Activated CD8-positive, alpha-beta memory T cell treated with anti-CD3 and anti-CD28 coated beads, Interleukin-2, amount 50 U/mL, for 1 hour (primary cell): ENCODE measurements around the gene CMSS1.

ENCODE experiments used
- DNase-seq: peaks from one replicate; pipeline ENCODE4 v3.0.0-alpha.2; 2020; ENCODE audit errors: extremely low read depth

Gene CMSS1

GRCh38 chr3:99817437-99818240, at the start of gene CMSS1:
CMSS1 (plus strand) TSS chr3:99817862.
- peak; percentile 91 for DNase-seq

DNA sequence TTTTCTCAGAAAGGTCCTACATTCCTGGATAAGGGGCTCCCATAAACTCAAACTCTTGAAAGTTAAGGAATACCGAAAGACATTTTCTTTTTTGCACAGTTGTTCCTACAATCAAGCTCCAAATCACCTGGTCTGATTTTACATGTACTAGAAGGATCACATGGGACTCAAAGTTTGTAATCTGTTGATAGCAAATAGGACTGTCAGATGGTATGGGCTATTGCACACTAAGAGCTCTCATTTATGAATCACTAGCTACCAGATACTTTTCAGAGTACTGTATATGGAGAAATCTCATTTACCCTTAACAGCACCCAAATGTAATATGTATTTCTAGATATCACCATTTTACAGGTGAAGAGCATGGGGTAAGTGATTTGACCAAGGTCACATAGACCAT, 49.5 kb upstream of the CMSS1 start:
- DNase-seq: no peak

GRCh38 chr3:99768808-99769501, 48.7 kb upstream of the CMSS1 start:
- no peak for DNase-seq

DNA sequence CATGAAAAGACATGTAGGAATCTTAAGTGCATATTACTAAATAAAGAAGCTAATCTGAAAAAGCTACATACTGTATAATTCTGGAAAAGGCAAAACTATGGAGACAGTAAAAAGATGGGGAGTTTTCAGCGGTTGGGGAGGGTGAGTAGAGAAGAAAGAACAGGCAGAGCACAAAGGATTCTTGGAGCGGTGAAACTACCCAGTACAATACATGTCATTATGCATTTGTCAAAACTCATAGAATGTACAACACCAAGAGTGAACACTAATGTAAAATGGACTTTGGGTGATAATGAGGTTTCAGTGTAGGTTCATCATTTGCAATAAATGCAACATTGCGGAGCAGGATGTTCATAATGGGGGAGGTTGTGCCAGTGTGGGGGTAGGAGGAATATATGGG, 45.5 kb upstream of the CMSS1 start:
- no peak for DNase-seq

GRCh38 chr3:99772671-99773070, 45.0 kb upstream of the CMSS1 start:
- no peak for DNase-seq

GRCh38 chr3:99774467-99774866, 43.2 kb upstream of the CMSS1 start:
- no peak for DNase-seq

DNA sequence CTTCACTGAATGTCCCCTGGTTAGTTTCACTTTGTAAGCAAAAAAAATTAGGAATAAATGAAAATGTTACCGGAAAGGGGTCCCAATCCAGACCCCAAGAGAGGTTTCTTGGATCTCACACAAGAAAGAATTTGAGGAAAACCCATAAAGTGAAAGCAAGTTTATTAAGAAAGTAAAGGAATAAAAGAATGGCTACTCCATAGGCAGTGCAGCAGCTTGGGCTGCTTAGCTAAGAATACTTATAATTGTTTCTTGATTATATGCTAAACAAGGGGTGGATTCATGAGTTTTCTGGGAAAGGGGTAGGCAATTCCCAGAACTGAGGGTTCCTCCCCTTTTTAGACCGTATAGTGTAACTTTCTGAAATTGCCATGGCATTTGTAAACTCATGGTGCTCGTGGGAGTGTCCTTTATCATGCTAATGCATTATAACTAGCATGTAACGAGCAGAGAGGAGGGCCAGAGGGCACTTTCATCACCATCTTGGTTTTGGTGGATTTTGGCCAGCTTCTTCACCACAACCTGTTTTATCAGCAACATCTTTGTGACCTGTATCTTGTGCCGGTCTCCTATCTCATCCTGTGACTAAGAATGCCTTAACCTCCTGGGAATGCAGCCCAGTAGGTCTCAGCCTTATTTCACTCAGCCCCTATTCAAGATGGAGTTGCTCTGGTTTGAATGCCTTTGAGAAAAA, 41.0 kb upstream of the CMSS1 start:
- DNase-seq: no peak

GRCh38 chr3:99777210-99777549, 40.5 kb upstream of the CMSS1 start:
- DNase-seq: no peak

DNA sequence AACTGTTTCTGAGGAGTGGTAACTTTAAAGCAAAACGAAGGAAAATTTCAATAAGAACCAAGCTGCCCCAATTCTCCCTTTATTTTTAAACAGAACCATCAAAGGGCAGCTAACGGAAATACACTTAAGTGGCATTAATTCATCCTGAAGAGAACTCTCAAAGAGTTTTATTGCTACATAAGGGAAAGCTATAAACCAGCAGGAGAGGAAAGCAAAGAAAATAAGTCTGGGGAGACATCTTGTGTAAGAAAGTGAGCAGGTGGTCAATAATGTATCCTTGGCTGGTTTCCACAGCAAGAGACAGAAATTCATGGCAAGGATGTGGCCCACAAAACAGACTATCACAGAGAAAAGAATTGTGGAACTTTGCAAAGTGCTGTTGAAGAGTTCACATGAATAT, 40.0 kb upstream of the CMSS1 start:
- DNase-seq: no peak

DNA sequence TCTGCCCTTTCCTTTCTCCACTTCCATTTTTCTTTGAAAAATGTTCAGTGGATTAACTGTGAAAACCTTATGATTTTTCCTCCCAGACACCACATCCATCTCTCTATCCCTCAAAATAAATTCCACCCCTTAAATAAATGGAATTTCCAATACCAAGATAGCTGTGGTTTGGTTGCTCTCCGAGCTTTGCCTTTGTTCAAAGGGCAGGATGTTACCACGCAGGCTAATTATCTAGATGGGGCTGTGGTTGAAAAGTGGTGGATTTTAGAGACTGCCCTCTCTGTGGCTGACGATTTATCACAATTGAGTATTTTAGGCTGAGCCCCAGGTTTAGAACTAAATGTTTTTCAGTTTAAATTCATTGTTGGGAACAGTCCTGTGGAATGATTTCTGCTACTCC, 36.9 kb upstream of the CMSS1 start:
- no peak for DNase-seq

DNA sequence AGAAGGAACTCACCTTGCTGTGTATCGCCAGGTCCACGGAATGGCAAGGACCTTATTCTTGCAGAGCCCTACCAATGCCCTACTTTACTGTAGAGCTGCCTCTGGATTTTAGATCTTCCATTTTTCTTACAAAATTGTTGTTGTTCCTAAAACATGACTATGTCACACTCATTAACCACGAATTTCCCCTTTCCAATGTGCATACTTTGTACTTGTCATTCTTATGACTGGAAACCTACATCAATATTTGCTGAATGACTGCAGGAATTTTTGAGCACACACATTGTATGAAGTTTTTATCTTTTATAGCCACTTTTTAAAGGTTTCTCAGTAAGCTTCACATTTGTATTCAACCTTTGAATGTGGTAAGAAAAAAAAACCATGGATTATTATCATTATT, 35.9 kb upstream of the CMSS1 start:
- no peak for DNase-seq

DNA sequence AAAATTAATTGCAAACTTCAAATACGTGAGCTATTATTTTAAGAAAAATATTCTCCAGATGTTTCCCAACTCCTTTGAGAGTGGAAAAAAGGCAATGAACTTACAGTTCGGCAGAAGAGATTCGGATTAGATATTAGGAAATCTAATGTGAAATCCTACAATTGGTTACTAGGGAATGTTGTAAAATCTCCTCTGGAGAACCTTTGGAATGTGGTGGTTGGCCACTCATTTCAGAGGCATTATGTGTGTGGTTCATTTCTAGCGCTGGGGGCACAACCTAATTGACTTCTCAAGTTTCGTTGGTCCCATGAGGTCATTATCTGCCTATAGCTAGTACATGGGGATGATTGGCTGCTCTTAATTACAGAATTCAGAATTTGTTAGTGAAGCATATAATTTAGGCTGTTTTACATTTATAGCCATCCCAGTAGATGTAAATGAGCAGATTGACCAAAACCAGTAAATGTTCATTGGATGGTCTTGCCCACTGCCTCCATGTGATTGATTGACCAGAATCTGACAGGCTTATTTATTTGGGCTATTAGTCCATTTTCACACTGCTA, 34.6 kb upstream of the CMSS1 start:
- no peak for DNase-seq

DNA sequence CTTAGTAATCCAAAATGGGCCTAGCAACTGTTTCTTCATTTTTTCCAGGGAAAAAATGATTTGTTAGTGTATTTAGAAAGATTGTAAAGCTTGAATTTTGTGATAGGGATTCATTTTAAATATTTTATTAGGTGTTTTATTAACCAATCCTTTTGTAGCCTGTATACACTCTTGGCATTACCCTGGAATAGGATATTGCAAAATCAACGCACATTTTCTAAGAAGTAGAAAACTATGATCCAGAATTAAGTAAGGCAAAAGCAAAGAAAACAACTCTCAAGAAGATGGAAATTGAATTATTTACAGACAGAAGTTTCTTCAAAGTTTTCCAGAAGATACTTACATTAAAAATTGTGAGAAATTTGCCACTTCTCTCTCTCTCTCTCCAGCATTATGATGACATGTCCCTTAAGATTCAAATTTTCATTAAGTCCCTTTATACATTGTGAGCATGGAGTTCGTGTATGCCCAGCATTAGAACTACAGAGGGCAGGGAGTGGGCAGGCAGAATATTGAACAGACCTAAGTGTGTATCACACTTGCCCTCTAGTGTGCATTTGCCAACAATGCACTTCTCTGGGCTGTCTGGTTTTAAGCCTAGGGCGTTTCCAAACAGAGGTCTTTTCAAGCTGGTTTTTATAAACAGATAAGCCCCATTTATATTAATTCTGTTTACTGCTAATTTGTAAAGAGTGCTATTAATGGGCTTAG, 28.5 kb upstream of the CMSS1 start:
- no peak for DNase-seq

DNA sequence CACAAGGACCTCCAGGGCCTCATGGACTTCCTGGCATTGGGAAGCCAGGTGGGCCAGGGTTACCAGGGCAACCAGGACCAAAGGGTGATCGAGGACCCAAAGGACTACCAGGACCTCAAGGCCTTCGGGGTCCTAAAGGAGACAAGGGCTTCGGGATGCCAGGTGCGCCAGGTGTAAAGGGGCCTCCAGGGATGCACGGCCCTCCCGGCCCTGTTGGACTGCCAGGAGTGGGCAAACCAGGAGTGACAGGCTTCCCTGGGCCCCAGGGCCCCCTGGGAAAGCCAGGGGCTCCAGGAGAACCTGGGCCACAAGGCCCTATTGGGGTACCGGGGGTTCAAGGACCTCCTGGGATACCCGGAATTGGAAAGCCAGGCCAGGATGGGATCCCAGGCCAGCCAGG, 23.2 kb upstream of the CMSS1 start:
- no peak for DNase-seq

DNA sequence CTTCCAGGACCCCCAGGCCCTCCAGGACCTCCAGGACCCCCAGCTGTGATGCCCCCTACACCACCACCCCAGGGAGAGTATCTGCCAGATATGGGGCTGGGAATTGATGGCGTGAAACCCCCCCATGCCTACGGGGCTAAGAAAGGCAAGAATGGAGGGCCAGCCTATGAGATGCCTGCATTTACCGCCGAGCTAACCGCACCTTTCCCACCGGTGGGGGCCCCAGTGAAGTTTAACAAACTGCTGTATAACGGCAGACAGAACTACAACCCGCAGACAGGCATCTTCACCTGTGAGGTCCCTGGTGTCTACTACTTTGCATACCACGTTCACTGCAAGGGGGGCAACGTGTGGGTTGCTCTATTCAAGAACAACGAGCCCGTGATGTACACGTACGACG, 22.1 kb upstream of the CMSS1 start:
- DNase-seq: no peak

- no peak for DNase-seq
Measured at GRCh38 chr3:99799422-99799821, 18.2 kb upstream of the CMSS1 start.

- DNase-seq: no peak
Measured at GRCh38 chr3:99803297-99803696, 14.4 kb upstream of the CMSS1 start.

- no peak for DNase-seq
Measured at GRCh38 chr3:99805160-99805559, 12.5 kb upstream of the CMSS1 start.

GRCh38 chr3:99808163-99808794, 9.4 kb upstream of the CMSS1 start:
- DNase-seq: no peak

DNA sequence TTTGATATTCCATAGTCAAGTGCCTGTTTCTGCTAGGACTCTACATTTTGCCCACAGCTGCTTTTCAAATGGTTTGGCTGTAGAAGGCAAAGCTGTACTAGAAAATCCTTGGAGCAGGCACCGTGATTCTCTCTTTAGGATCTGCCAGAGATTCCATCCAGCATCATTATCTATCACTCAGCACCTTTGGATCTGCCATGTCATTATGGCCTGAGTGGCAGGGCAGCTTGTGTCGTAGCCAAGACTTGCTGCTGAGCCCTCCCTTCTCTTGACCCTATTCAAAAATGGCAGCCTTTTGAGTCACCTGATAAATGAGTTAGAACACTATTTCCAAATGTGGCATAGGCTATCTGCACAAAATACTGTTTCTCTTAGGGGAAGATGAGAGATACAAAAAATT, 8.1 kb upstream of the CMSS1 start:
- DNase-seq: no peak

DNA sequence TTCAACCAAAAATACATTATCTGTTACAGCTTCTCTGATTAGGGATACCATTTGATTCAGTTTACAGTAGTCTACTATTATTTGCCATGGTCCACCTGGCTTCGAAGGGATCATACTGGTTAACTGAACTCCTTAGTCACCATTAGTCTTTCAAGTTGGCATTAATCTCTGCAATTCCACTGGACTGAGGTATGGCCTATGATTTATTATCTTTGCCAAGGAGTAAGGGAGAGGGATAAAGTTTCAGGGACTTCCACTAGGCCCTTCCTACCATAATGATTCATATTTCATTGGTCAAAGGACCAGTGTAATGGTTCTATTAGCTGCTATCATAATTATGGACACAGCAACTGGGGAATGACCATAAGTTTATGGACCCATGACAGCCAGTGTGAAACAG, 7.3 kb upstream of the CMSS1 start:
- no peak for DNase-seq

GRCh38 chr3:99817047-99817436, 620 bp upstream of the CMSS1 start:
- DNase-seq: peak; percentile 1
